OCI-LY1 (cell line): ENCODE measurements around the gene KRTAP9-8.

Source experiments
- H2AFZ ChIP-seq: fragments of 200-600 bp; sonication (generic), shearing (Covaris generic); 2 replicates; pipeline ENCODE4 v1.6.0; 2014; ENCODE audit warnings: antibody characterized with exemption, mild to moderate bottlenecking, low read length
- H3F3A ChIP-seq: fragments of 200-600 bp; sonication (generic), shearing (Covaris generic); 2 replicates; pipeline ENCODE4 v1.6.0; 2014; ENCODE audit warnings: mild to moderate bottlenecking, antibody characterized with exemption, low read length, moderate library complexity; ENCODE audit not compliant: insufficient read depth
- H3K27ac ChIP-seq: fragments of 200-600 bp; sonication (generic); 2 replicates; pipeline ENCODE4 v1.5.1; 2014; ENCODE audit warnings: low read length, mixed run types, mild to moderate bottlenecking, low read depth; ENCODE audit not compliant: poor library complexity, severe bottlenecking
- H3K27me3 ChIP-seq: fragments of 200-600 bp; sonication (generic); 2 replicates; pipeline ENCODE4 v1.6.0; 2014; ENCODE audit warnings: antibody characterized with exemption, mild to moderate bottlenecking, low read length, moderate library complexity; ENCODE audit not compliant: insufficient read depth
- H3K36me3 ChIP-seq: fragments of 200-600 bp; sonication (generic); 2 replicates; pipeline ENCODE4 v1.6.1; 2014; ENCODE audit warnings: mild to moderate bottlenecking, antibody characterized with exemption, low read length, moderate library complexity, mixed read lengths; ENCODE audit not compliant: insufficient read depth
- H3K4me1 ChIP-seq: fragments of 200-600 bp; sonication (generic); 2 replicates; pipeline ENCODE4 v1.5.1; 2014; ENCODE audit warnings: mild to moderate bottlenecking, low read length, moderate library complexity; ENCODE audit not compliant: insufficient read depth, severe bottlenecking
- H3K4me2 ChIP-seq: fragments of 200-600 bp; sonication (generic), shearing (Covaris generic); 2 replicates; pipeline ENCODE4 v1.6.1; 2014; ENCODE audit warnings: low read length
- H3K4me3 ChIP-seq: fragments of 200-600 bp; sonication (generic); 2 replicates; pipeline ENCODE4 v1.5.1; 2014; ENCODE audit warnings: low read length, low read depth, mild to moderate bottlenecking, mixed read lengths; ENCODE audit not compliant: poor library complexity, severe bottlenecking
- H3K79me2 ChIP-seq: fragments of 200-600 bp; shearing (Covaris generic); 2 replicates; pipeline ENCODE4 v1.6.1; 2016; ENCODE audit warnings: mixed run types, low read length, mixed read lengths; ENCODE audit not compliant: insufficient read depth
- H3K9ac ChIP-seq: fragments of 200-600 bp; sonication (generic), shearing (Covaris generic); 2 replicates; pipeline ENCODE4 v1.6.1; 2014; ENCODE audit warnings: mild to moderate bottlenecking, low read length, mixed read lengths
- H3K9me2 ChIP-seq: fragments of 200-600 bp; sonication (generic), shearing (Covaris generic); 2 replicates; pipeline ENCODE4 v1.6.1; 2014; ENCODE audit warnings: low read depth, mild to moderate bottlenecking, low read length, mixed read lengths
- H3K9me3 ChIP-seq: fragments of 200-600 bp; shearing (Covaris generic); 2 replicates; pipeline ENCODE4 v1.6.1; 2014; ENCODE audit warnings: low read length, mixed read lengths
- H4K20me1 ChIP-seq: fragments of 200-600 bp; sonication (generic), shearing (Covaris generic); 2 replicates; pipeline ENCODE4 v1.6.0; 2016; ENCODE audit warnings: mild to moderate bottlenecking, low read length; ENCODE audit not compliant: insufficient read depth
- EZH2 ChIP-seq: fragments of 200-600 bp; sonication (generic), shearing (Covaris generic); IDR thresholded peaks from 2 replicates; pipeline ENCODE4 v1.8.0; 2017; ENCODE audit warnings: borderline replicate concordance, mixed run types, mild to moderate bottlenecking, antibody characterized with exemption, low read length, moderate library complexity, mixed read lengths
- TF ChIP-seq, protein P1 (sequence below): fragments of 200-600 bp; sonication (generic), shearing (Covaris generic); IDR thresholded peaks from 2 replicates; pipeline ENCODE4 v1.5.1; 2017; ENCODE audit warnings: mild to moderate bottlenecking, antibody characterized with exemption, low read length, moderate library complexity, mixed read lengths

Gene KRTAP9-8

DNA sequence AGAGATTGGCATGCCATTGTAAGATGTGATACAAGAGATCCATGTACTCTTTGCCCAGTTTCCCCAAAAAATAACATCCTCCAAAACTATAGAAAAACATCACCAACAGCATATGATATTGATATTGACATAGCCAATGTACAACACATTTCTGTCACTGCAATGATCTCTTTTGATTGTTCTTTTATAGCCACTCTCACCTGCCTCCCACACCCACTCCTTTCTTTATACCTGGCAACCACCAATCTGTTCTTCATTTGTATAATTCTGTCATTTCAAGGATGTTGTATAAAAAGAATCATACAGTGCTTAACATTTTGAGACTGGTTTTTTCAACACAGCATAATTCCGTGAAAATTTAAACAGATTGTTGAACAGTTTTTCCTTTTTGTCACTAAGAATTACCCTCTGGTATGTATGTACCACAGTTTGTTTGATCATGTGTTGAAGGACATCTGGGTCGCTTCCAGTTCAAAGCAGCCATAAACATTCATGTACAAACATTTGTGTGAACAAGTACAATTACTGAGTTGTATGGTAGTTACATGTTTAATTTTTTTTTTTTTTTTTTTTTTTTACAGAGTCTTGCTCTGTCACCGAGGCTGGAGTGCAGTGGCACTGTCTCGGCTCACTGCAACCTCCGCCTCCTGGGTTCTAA lies 38.2 kb upstream of the KRTAP9-8 start:
- Histone ChIP-seq H3K27ac (no peak overlapping the region), H3K79me2 (no peaks in the 10 kb centered on the region), H3K4me1 (no peaks in the 10 kb centered on the region), H3K4me3 (no peak overlapping the region), H3K27me3 (no peaks in the 10 kb centered on the region), H3K9ac (no peak overlapping the region), H3K9me3 (no peaks in the 10 kb centered on the region), H3K4me2 (no peak overlapping the region), H3K9me2 (no peaks in the 10 kb centered on the region), H4K20me1 (no peaks in the 10 kb centered on the region), H2AFZ (no peak overlapping the region), H3F3A (no peaks in the 10 kb centered on the region), H3K36me3 (no peaks in the 10 kb centered on the region)
- TF ChIP-seq, protein P1, sequence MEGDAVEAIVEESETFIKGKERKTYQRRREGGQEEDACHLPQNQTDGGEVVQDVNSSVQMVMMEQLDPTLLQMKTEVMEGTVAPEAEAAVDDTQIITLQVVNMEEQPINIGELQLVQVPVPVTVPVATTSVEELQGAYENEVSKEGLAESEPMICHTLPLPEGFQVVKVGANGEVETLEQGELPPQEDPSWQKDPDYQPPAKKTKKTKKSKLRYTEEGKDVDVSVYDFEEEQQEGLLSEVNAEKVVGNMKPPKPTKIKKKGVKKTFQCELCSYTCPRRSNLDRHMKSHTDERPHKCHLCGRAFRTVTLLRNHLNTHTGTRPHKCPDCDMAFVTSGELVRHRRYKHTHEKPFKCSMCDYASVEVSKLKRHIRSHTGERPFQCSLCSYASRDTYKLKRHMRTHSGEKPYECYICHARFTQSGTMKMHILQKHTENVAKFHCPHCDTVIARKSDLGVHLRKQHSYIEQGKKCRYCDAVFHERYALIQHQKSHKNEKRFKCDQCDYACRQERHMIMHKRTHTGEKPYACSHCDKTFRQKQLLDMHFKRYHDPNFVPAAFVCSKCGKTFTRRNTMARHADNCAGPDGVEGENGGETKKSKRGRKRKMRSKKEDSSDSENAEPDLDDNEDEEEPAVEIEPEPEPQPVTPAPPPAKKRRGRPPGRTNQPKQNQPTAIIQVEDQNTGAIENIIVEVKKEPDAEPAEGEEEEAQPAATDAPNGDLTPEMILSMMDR = no peak
- no peak for TF ChIP-seq EZH2

DNA sequence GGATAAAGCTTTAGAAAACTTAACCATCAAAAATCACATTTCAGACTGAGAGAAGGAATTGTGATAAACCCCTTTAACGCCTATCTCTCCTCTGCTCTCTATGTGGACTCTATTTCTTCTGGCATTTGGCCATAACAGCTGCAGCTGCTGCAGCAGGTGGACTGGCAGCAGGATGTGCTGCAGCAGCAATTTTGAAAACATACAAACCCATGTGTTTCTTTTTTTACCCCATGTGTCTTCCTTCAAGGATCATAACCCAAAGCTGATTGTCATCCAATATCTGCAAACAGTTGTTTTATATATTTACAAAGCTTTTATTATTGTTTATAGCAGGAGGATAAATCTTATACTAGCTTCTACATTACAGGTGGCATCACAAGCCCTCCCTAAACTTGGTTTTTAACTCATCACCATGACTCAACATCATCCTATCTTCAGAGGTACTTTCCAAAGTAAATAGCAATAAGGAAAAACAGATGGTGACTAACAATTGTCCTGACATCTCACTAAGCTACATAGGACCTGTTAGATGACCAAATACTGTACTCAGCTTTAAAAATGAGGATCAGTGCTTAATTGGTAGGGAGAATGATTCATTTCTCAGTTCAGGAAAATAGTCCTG lies 25.8 kb upstream of the KRTAP9-8 start:
- Histone ChIP-seq H3K27me3 (no peaks in the 10 kb centered on the region), H2AFZ (no peak overlapping the region), H3F3A (no peaks in the 10 kb centered on the region), H3K9ac (no peak overlapping the region), H3K79me2 (no peaks in the 10 kb centered on the region), H4K20me1 (no peaks in the 10 kb centered on the region), H3K4me2 (no peak overlapping the region), H3K4me3 (no peak overlapping the region), H3K36me3 (no peaks in the 10 kb centered on the region), H3K27ac (no peak overlapping the region), H3K4me1 (no peaks in the 10 kb centered on the region), H3K9me2 (no peaks in the 10 kb centered on the region), H3K9me3 (no peaks in the 10 kb centered on the region)
- no peak for TF ChIP-seq EZH2

DNA sequence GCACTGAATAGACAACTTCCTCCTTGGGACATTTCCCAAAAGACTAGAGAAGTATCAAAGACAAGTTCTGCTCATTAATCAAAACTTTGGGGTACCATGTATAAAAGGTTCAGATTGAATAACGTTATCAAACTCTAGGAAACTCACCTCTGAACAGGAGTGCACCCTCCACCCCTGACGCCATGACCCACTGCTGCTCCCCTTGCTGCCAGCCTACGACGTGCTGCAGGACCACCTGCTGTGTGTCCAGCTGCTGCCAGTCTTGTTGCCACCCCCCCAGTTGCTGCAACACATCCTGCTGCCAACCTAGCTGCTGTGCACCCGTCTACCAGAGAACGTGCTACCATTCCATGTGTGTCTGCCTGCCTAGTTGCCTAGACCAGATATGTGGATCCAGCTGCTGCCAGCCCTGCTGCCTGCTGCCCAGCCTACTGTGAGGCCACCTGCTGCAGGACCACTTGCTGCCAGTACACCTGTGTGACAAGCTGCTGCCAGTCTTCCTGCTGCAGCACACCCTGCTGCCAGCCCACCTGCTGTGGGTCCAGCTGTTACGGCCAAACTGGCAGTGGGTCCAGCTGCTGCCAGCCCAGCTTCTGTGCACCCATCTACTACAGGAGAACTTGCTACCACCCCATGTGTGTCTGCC lies 25.2 kb upstream of the KRTAP9-8 start:
- TF ChIP-seq, protein P1 = no peak
- TF ChIP-seq EZH2 = no peak
- Histone ChIP-seq H3K9me2 (no peaks in the 10 kb centered on the region), H4K20me1 (no peaks in the 10 kb centered on the region), H3K9me3 (no peaks in the 10 kb centered on the region), H3K36me3 (no peaks in the 10 kb centered on the region), H3K4me3 (no peak overlapping the region), H3K27me3 (no peaks in the 10 kb centered on the region), H3K4me1 (no peaks in the 10 kb centered on the region), H3K9ac (no peak overlapping the region), H3K27ac (no peak overlapping the region), H3K79me2 (no peaks in the 10 kb centered on the region), H2AFZ (no peak overlapping the region), H3F3A (no peaks in the 10 kb centered on the region), H3K4me2 (no peak overlapping the region)
